SK-N-SH (cell line): Measurements from ENCODE around the gene EDDM13.

Source experiments
- RAD21 ChIP-seq: IDR thresholded peaks from 2 replicates; pipeline ENCODE4 v1.6.1; 2012; ENCODE audit warnings: mild to moderate bottlenecking, low read length
- REST ChIP-seq: IDR thresholded peaks from 2 replicates; pipeline ENCODE4 v1.6.1; 2012; ENCODE audit warnings: mild to moderate bottlenecking, low read depth, low read length, moderate library complexity
- TF ChIP-seq, protein P1 (sequence below): fragments of 200-600 bp; sonication (generic); IDR thresholded peaks from 2 replicates; pipeline ENCODE4 v1.6.1; 2017; ENCODE audit warnings: antibody characterized with exemption, mild to moderate bottlenecking, moderate library complexity

DNA sequence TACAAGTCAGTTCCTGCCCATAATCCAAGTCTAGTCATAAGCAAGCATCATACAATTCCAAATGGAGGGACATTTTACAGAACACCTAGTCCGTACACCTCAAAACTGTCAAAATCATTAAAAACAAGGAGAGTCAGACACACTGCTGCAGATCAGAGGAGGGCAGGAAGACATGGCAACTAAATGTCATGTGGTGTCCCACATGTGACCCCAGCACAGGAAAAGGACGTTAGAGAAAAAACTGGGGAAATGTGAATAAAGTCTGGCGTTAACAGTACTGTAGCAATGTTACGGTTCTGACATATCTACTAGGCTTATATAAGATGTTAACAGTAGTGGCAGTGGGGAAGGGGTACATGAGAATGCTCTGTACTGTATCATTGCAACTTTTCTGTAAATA, 39.8 kb downstream of the EDDM13 start:
- TF ChIP-seq REST: no peak
- TF ChIP-seq, protein P1, sequence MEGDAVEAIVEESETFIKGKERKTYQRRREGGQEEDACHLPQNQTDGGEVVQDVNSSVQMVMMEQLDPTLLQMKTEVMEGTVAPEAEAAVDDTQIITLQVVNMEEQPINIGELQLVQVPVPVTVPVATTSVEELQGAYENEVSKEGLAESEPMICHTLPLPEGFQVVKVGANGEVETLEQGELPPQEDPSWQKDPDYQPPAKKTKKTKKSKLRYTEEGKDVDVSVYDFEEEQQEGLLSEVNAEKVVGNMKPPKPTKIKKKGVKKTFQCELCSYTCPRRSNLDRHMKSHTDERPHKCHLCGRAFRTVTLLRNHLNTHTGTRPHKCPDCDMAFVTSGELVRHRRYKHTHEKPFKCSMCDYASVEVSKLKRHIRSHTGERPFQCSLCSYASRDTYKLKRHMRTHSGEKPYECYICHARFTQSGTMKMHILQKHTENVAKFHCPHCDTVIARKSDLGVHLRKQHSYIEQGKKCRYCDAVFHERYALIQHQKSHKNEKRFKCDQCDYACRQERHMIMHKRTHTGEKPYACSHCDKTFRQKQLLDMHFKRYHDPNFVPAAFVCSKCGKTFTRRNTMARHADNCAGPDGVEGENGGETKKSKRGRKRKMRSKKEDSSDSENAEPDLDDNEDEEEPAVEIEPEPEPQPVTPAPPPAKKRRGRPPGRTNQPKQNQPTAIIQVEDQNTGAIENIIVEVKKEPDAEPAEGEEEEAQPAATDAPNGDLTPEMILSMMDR: no peak
- TF ChIP-seq RAD21: no peak
